Cardiac septum (tissue), 1 donor: ENCODE results near the gene TRIM38. TPM values are rescaled to one million over a fixed set of nuclear protein-coding genes. Genes with fewer than 3 reads are reported as not detected.
"Not testable (repeated sequence)": the region's sequence is repeated elsewhere in the genome, so short reads cannot be mapped to it uniquely, and the experiment has no call there.

Source experiments
- DNase-seq: peaks from one replicate; pipeline ENCODE4 v3.0.0-alpha.2; 2020; ENCODE audit warnings: low spot score
- intact Hi-C: fragments of 100-400 bp; cut with DNase I; formaldehyde crosslinking; loops from one replicate; pipeline ENCODE4 v1.14.0; 2022
- total RNA-seq: library from RNA; stranded (reverse); fragmentation: NEBNext Ultra II Directional; extraction: Animal tissue kit (Norgen Biotek cat#: 25700); gene quantifications from one replicate; pipeline ENCODE4 v1.2.1, GENCODE V29; 2021
- donor health status: DM: no; HTN: no; CAD: no.

The TRIM38 gene
- total RNA-seq, 1 donor from 2014 or later, result 2.5 TPM

DNA sequence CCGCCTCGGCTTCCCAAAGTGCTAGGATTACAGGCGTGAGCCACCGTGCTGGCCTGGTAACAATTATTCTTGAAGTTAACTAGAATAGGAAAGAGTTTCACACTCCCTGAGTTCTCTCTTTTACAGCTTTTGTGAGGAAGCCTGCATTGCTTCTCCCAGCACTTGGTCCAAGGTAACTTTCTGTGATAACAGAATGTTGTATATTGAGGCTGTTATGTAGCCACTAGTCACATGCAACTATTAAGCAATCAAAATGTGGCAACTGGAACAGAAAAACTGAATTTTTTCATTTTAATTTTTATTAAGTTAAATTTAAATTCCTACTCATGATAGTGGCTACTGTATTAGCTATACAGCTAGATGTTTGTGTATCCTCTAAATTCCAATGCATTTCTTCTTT, 2.5 kb downstream of the TRIM38 start:
- intact Hi-C loops, result no loop called here
- DNase-seq, result no peak

DNA sequence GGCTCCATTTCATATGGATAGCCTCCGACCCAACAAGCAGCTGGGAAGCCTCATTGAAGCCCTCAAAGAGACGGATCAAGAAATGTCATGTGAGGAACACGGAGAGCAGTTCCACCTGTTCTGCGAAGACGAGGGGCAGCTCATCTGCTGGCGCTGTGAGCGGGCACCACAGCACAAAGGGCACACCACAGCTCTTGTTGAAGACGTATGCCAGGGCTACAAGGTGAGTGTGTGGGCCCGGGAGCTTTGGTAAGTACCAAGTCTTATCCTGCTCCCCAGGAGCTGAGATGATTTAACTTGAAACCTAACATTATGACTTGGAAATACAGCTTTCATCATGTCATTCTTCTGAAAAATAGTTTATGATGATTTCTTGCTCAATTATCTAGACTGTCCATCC, 4.1 kb downstream of the TRIM38 start:
- intact Hi-C loops, result no loop called here
- DNase-seq, result no peak

DNA sequence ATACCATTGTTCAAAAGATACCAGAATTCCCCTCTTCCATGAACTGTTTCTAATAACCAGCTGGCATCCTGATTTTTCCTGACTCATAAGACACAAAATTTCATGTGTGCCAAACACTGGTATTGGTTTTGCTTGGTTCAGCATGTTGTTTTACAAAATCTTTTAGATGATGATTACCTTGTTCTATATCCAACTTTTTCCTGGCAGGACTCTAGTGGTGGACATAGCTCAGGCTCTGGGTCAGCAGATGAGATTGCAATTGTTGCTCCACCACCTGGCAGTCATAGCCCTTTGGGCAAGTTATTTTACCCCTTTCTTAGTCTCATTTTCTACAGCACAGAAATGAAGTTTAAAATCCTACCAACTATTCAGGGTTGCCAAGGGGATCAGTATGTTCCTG, 6.2 kb downstream of the TRIM38 start:
- DNase-seq, result no peak
- intact Hi-C loops, result no loop called here

DNA sequence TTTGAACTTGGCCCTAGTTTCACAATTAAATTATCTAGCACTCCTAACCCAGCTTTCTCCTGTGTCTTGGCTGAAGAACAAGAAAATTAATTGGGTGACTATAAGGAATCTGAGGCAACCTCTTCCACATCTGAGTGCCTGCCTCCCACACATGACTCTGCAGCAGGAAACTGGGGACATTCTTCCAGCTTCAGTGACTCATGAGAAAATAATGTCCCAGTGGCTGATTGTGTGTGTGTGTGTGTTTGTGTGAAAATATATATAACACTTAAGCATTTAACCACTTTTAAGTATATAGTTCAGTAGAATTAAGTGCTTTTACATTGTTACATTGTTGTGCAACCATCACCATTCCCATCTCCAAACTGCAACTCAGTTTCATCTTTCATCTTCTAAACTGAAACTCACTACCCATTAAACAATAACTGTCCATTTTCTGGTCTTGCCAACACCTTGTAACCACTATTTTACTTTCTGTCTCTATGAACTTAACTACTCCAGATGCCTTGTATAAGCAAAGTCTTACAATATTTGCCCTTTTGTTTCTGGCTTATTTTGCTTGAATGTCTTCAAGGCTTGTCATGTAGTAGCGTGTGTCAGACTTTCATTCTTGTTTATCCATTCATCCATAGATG, 8.7 kb downstream of the TRIM38 start:
- DNase-seq, result no peak
- intact Hi-C loops, result no loop called here

DNA sequence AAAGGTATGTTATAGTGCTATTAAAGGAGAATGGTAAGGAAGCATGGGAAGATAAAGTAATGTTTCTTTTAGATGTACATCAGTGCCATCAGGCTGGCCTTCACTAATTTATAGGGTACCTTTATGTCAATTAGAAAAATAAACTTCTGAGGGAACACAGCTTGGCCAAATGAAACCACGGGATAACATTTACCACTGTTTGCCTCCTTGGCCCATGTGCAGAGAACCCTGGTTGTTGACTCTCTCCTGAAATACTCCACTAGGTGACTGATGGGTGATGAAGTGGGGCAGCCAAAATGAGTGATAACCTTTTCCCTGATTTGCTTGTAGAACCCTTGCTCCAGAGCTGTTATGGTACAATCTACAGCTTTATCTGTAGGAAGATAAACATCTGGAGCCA, 9.5 kb downstream of the TRIM38 start:
- intact Hi-C loops, result no loop called here
- DNase-seq, result no peak

DNA sequence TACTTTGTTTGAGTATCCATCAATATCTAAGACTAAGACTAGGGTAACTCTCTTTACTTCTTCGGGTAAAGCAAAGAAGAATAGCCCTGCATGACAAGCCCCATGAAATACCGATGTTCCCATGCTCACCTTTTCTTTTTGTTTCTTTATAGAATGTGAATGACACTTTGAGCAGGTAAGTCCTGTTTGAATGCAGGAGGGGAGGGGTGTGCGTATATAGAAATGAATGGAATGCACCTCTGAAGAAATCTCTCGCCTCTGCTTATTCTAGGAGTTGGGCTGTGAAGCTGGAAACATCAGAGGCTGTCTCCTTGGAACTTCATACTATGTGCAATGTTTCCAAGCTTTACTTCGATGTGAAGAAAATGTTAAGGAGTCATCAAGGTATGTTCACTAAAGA, 10.3 kb downstream of the TRIM38 start:
- intact Hi-C loops, result no loop called here

DNA sequence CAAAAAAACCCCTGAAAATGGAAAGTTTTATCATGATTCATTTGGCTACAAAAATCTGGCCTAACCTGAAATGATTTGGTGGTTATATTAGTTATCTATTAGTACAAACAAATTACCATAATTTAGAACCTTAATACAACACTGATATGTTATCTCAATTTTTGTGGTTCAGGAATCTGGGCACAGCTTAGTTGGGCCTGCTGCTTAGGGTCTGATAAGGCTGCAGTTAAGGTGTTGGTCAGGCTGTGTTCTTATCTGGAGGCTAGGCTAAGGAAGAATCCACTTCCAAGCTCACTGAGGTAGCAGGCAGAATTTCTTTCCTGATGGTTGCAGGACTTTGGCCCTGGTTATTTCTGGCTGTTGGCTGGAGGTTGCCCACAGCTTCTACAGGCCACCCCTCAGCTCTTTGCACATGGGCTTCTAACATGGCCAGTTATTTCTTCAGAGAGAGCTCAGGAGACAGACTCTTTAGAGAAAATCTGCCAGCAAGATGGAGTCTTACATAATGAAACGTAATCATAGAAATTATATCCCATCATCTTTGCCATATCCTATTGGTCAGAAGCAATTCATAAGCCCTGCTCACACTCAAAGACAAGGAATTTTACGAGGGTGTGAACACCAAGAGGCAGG, 11.4 kb downstream of the TRIM38 start:
- intact Hi-C loops, result no loop called here
- DNase-seq, result no peak

More for the DNA sequence above, 10.3 kb downstream of the TRIM38 start:
- DNase-seq, result no peak

DNA sequence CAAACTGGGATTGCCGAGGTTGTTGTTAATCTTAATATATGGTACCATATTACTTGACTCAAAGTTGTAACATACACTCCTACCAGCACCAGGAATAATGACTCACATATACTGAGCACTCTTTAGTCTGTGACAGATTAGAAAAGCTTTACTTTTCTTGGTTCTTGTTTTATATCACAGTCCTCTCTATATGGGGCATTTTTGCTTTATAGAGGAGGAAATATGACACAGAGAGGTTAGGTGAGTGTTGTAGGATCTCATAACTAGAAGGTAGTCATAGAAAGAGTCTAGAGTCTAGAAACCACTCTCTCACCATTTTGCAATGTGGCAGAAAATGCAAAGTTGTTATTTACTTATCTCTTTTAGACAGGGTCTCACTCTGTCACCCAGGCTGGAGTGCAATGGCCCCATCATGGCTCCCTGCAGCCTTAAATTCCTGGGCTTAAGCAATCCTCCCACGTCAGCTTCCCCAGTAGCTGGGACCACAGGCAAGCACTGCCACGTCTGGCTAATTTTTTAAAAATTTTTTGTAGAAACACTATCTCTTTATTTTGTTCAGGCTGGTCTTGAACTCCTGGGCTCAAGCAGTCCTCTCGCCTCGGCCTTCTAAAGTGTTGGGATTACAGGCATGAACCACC, 13.4 kb downstream of the TRIM38 start:
- no peak for DNase-seq
- intact Hi-C loops, result no loop called here

DNA sequence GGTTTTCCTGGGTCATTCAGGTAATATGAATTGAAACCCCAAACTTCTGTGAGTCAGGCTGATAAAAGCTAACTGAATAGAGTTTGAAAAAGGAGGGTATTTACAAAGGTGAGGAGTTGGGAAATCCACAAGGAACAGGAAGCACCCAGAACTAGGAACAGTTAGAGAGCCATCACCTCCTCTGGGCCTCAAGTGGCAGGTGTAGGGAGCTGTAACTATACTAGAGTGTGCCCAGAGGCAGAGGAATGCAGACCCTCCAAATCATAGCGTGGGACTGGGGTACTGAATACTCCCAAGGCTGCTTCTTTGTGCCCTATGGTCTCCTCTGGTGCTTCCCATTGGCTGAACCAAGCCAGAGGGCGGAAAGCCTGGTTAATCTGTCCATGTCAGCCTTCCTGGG, 18.3 kb downstream of the TRIM38 start:
- no peak for DNase-seq
- intact Hi-C loops, result no loop called here

DNA sequence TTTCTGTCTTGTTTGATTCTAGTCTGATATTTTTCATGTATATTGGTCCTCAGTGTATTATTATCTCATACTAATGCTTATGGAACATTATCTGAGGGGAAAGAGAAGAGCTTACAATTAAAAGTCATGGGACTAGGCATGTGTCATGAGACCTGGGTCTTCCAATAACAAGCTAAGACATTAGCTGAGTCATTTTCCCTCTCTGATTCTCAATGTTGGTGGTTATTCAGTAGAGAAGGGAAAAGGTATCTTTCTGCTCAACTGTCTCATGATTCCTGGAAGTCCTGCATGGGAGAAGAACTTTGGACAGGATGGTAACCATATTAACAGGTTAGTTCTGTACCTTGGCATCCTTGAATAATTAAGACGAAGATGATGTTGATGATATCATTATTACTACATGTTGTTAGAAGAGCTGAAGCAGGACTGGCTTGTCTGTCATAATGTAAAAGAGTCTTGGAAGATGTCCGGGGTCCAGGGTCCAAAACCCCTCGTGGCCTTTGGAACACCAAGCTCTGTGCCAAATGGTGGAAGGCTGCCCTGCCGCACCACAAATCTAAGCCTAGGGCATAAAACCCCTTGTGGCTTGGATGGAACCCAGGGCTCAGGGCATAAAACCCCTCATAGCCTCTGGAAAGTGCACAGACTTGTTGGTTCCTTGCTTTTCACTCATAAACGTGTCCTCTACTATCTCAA, 19.1 kb downstream of the TRIM38 start:
- intact Hi-C loops, result no loop called here
- no peak for DNase-seq

DNA sequence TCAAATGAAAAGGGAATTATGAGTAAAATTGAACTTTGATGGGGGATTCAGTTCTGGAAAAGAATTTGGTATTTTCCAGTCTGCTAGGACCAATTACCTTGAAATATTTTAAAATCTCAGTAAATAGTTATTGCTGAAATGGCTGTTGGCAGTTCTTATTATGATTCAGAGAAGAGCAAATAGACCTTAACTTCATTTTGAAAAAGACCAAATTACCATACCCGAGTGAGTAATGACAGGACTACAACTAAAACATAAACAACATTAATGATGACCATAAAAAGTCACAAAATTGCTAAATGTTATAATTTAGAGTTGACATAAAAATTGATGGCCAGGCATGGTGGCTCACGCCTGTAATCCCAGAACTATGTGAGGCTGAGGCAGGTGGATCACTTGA, 21.7 kb downstream of the TRIM38 start:
- DNase-seq, result no peak
- intact Hi-C loops, result no loop called here

DNA sequence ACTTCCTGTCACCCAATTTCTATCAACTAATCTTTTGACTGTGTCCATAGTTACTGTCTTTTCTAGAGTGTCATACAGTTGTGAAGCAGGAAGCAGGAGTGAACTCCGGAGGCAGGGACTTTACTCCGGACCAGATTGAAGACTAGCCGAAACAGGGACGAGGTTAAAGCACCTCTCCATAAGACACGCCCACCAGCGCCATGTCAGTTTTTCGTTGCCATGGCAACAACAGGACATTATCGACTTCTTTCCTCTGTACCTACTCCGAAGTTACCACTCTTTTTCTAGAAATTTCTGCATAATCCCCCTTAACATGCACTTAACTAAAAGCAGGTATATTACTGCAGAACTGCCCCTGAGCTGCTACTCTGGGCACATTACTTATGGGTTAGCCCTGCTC, 25.2 kb downstream of the TRIM38 start:
- no peak for DNase-seq
- intact Hi-C loops, result no loop called here

- intact Hi-C loops, result loop anchor here (5.0 kb wide), 1 partner anchor 203 kb away; no protein-coding TSS in a partner anchor
- no peak for DNase-seq
Observed at GRCh38 chr6:25990172-25990873, 27.7 kb downstream of the TRIM38 start.

- DNase-seq, result peak; percentile 87
- intact Hi-C loops, result loop anchor here (1.0 to 5.0 kb wide), 3 partner anchors 25 to 205 kb away; partner anchors contain the start of gene TRIM38
Observed at GRCh38 chr6:25991785-25992412, 29.3 kb downstream of the TRIM38 start.

DNA sequence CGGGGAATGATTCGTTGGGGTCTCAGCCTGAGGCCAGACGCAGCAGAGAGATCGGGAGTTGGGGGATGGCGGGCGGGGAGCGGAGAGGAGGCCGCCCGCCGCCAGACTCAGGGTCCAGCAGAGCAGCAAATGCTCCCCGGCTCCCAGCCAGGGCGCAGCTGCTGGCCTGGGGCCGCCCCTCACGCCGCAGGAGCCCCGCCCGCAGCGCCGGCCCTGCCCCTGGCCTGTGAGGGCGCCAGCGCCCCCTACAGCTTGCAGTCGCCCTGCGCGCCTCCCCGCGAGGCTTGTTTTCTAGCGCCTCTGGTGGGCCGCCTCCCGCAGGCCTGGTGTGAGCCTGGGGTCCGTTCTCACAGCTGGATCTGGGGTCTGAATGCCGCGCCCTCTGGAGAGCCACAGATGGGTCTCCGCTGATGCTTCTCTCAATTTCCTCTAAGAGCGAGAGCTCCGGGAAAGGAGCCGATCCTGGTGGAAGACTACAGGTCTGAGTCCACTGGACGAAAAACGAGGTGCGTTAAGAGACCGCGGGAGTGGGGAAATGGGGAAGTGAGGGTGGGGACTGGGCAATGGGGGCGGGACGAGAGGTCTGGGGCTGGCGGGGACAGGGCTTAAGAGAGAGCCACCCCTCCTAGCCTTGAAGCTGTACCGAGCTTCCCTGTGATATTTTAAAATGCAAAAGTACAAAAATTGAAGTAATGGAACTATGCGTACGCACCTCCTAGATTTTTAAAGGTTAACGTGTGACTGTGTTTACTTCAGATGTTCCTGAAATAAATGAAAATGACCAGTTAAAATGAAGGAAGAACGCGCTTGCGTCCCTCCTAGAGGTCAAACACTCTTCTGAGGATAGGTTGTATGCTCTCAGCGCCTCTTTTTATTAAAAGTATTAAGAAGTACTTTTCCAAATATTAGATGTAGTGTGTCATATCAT, 30.1 kb downstream of the TRIM38 start:
- peak; percentile 97 for DNase-seq
- intact Hi-C loops, result loop anchor here (1.0 to 5.0 kb wide), 3 partner anchors 25 to 205 kb away; partner anchors contain the start of gene TRIM38

GRCh38 chr6:25993341-25993684, 30.7 kb downstream of the TRIM38 start:
- intact Hi-C loops, result loop anchor here (2.0 to 5.0 kb wide), 2 partner anchors 31 to 206 kb away; partner anchors contain the start of gene TRIM38
- not testable (repeated sequence) for DNase-seq

DNA sequence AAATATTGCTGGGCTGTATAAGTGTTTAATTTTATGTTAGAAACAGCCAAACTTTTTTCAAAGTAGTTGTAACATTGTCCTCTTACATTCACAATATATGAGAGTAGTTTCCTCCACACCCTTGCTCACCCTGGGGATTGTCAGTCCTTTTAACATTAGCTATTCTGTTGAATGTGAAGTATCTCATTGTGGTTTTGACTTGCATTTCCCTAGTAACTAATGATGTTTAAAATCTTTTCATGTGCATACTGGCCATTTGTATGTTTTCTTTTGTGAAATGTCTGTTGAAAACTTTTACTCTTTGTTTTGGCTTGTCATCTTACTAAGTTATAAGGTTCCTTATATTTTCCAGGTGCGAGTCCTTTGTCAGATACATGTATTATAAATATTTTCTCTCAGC, 32.9 kb downstream of the TRIM38 start:
- DNase-seq, result no peak
- intact Hi-C loops, result no loop called here

DNA sequence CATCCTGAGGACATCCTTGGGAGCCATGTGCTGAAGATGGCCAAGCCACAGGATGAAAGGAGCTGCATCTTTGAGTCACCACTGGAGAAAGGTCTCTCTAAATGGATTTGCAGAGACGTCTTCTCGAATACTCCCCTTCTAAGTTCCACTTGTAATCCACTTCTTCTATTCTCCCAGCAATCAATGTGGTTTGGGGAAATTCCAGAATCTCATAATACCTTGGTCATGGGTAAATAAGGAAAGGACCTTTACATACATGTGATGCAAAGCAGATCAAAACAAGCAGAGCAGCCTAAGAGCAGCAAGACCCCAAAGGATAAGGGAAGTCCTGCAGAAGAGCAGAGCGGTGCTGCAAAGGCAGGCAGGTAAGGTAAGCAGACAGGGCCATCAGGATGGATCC, 35.3 kb downstream of the TRIM38 start:
- no peak for DNase-seq
- intact Hi-C loops, result no loop called here
